CD4-positive, alpha-beta T cell treated with Interleukin-1 beta for 1 hour (primary cell): ENCODE data around the gene CLIC4.
"Not testable (repeated sequence)": the region's sequence is repeated elsewhere in the genome, so short reads cannot be mapped to it uniquely, and the experiment has no call there.

Experiments
- DNase-seq, 2 donors: peaks; one replicate each; pipeline ENCODE4 v3.0.0-alpha.2; 2020 to 2022

Gene CLIC4

DNA sequence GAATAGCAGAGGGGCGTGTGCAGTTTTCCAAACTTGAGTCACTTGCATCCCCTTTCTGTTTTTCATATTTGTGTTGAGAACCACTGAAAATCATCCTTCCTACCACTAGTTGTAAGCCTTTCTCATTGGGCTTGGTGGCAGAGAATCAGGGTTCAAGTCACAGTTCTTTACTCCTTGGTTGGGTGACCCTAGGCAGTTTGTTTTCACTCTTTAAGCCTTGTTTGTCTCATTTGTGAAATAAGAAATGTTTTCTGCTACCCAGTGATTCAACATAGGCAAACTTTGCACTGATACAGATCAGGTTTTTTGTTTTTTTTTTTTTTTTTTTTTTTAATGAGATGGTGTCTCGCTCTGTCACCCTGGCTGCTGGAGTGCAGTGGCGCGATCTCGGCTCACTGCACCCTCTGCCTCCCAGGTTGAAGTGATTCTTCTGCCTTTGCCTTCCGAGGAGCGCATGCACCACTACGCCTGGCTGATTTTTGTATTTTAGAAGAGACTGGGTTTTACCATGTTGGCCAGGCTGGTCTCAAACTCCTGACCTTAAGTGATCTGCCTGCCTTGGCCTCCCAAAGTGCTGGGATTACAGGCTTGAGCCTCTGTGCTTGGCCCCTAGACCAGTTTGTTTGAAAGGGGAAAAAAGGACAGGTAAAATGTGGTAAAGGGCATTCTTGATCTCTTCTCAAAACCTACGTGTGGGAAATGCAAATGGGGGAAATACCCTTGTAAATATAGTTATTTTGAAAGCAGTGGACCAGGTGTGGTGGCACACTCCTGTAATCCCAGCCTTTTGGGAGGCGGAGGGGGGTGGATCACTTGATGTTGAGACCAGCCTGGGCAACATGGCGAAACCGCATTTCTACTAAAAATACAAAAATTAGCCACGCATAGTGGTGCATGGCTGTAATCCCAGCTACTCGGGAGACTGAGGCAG is 3.2 kb downstream of the CLIC4 start:
- DNase-seq = peak in 1 of 2 donors; percentile 59

GRCh38 chr1:24749252-24749651 is 4.0 kb downstream of the CLIC4 start:
- no peak for DNase-seq

DNA sequence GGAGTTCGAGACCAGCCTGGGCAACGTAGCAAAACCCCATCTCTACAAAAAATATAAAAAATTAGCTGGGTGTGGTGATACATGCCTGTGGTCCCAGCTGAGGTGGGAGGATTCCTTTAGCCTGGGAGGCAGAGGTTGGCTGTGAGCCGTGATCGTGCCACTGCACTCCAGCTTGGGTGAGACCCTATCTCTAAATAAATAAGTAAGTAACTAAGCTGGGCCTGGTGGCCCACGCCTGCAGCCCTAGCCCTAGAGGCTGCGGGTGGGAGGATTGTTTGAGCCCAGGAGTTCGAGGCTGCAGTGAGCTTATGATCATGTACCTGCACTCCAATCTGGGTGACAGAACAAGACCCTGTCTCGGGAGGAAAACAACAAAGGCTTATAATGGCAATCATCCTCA is 4.6 kb downstream of the CLIC4 start:
- DNase-seq = no peak

GRCh38 chr1:24751833-24752232 is 6.6 kb downstream of the CLIC4 start:
- no peak for DNase-seq

DNA sequence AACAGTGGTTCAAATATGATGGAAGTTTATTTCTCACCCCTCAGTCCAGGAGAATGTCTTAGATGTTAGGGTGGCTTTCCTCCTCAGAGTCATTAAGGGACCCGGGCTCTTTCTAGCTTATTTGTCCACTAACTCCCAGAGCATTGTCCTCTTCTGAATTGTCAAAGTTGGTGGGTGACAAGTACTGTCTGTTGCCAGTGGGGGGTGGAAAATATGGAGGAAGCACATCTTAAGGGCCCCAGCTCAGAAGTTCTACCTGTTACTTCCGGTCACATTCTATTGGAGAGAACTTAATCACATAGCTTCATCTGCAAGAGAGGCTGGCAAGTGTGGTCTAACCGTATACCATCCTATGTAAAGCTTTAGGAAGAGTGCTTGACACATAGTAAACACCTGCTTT is 7.1 kb downstream of the CLIC4 start:
- DNase-seq = no peak

DNA sequence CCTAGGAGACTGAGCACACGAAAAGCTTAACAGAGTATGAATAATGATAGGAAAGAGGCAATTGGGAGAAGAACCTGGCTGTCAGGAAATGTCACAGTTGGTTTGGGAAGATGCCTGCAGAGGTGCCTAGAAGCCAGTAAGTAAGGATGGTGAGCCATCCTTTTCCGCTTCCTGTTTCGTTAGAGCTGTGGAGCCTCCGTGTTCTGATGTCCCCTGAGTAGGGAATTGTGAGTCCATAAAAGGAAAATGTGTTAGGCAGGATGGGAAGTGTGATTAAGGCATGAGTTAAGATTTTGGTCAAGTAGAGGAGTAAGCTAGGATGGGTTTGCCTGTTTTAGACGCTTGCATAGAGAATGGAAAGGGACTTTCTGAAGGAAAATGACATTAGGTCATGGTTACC is 9.0 kb downstream of the CLIC4 start:
- no peak for DNase-seq

DNA sequence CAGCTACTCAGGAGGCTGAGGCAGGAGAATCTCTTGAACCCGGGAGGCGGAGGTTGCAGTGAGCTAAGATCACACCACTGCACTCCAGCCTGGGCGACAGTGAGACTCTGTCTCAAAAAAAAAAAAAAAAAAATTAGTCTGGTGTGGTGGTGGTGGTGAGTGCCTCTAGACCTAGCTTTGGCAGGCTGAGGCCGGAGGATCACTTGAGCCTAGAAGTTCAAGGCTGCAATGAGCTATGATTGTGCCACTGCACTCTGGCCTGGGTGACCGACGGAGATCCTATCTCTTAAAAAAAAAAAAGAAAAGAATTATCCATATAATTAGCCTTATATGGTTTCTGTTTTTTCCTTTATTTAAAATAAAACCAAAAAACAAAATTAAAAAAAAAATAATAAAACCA is 10.1 kb downstream of the CLIC4 start:
- DNase-seq = not testable (repeated sequence)

DNA sequence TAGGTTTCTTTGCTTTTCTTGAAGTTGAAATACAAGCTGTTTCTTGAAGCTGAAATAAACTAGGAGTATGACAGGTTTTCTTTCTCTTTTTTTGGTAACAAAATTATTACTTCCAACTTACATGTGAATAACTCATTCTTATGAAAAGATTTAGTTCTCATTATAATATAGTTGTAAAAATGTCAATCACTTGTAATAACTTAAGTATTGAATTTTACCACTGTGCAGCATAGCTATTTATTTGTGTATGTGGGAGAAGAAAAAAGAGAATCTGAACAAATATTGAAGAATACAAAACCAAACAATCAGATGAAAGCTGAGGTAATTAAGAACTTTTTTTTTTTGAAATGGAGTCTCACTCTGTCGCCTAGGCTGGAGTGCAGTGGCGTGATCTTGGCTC is 11.1 kb downstream of the CLIC4 start:
- DNase-seq = no peak

- DNase-seq = no peak
Observed at GRCh38 chr1:24759492-24759891, 14.2 kb downstream of the CLIC4 start.

DNA sequence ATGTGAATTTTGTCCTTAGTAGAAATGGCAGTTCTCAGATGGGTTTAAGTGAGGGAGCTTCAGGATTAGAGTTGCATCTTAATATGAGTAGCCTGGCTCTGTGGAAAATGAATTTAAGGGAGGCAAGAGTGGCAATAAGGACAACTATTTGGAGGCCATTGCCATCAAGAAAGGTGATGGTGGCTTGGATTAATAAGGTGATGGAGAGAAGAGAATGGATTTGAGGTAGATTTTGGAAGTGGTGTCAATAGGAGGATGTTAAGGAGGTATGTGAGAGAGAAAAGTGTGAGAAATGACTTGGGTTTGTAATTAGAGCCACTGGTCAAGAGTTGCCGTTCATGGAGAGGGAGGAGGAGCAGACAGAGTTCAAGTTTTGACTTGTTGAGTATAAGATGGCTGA is 16.3 kb downstream of the CLIC4 start:
- no peak for DNase-seq

DNA sequence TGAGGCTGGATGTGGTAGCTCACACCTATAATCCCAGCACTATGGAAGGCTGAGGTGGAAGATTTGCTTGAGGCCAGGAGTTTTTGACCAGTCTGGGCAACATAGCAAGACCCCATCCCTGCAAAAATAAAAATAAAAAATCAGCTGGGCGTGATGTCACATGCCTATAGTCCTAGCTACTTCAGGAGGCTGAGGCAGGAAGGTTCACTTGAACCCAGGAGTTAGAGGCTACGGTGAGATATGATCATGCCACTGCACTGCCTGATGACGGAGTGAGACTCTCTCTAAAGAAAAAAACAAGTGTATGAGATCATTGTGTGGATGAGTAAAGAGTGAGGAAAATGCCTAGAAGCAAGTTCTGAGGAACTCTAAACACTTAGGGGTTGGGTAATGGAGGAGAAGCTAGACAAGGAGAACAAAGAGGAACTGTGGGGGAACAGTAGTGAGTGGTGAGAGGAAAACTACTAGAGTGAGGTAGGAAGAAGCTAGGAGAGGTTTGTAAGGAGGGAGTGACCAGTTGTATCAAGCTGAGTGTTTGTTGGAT is 17.0 kb downstream of the CLIC4 start:
- DNase-seq = no peak

DNA sequence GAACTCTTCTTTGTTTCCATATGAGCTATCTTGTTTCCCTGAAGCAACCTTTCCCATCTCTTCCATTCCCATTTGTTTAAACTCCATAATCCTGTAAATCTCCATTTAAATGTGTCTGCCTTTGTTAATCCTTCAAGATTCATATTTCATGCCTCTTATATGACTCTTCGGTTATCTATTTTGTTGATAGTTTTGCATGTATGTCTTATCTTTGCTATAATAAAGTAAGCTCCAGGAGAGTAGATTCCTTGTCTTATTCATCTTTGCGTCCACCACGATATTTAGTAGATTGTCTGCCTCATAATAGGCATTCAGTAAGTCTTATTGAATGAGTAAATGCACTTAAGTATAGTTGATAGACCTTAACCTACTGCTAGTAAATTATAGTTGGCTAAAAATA is 18.4 kb downstream of the CLIC4 start:
- no peak for DNase-seq

GRCh38 chr1:24764439-24764838 is 19.2 kb downstream of the CLIC4 start:
- no peak for DNase-seq

GRCh38 chr1:24764848-24765247 is 19.6 kb downstream of the CLIC4 start:
- DNase-seq = no peak

DNA sequence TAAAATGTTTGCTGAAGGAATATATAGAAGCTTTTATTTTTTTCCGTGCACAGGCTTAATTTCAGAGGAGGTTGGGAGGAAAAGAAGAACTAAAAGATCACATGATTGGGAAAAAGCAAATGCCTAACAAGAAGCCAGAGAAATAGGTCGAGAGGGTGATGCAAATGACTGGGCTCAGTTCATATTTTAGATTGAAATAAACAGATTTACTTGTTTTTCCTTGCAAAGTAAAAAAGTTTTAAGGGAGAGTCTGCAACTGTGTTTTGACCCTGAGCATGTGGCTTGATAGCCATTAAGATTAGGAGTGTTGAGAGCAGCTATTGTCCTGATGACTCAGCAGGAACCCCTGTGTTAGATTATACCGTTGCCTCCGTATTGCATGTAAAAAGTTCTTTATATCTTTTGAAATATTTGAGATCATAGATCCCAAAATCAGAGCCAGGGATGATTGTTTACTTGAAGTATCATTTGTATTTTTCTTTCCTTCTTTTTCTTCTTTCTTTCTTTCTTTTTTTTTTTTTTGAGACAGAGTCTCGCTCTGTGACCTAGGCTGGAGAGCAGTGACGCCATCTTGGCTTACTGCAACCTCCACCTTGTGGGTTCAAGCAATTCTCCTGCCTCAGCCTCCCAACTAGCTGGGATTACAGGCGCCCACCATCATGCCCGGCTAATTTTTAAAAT is 20.2 kb downstream of the CLIC4 start:
- DNase-seq = no peak

DNA sequence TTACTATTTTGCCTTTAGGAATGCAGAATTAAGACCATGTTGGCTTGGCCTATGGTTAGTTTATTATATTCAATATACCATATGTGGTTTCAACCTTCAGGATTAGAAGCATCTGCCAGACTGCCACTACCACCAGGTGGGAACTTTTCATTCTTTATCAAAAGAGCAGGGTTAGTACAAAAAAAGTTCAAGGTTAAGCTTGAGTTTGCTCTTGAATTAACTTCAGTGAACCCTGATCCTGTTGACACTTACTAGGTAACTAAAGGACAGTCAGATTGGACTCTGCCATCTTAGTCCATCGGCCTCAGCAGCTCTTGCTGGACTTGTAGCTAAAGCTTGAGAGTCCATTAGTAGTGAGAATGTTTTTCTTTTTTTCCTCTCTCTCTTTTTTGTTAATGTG is 22.1 kb downstream of the CLIC4 start:
- DNase-seq = no peak

DNA sequence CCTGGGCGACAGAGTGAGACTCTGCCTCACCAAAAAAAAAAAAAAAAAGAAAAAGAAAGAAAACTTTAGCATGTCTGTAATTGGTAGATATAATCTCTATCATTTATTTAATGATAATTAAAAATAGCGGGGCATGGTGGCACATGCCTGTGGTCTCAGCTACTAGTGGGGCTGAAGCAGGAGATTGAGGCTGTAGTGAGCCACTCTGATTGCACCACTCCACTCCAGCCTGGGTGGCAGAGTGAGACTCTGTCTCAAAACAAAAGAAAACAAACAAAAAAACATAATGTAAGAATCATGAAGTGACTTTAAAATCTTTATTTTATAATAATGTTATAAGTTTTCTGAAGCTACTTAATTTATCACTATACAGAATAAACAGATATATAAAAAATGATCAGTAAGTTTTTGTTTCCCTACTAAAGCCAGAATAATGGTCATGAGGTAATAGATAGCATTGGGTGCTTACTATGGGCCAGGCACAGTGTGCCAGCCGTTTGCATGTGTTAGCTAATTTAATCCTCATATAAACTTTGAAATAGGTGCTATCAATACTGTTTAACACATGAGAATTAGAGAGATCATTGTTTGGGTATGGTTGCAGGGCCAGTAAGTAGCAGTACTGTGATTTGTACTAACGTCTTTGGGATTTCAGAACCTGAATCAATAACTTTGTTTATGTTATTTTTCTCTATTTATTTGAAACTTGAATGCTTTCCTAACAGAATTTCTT is 23.8 kb downstream of the CLIC4 start:
- no peak for DNase-seq

GRCh38 chr1:24769656-24770651 is 24.7 kb downstream of the CLIC4 start:
- DNase-seq = no peak

DNA sequence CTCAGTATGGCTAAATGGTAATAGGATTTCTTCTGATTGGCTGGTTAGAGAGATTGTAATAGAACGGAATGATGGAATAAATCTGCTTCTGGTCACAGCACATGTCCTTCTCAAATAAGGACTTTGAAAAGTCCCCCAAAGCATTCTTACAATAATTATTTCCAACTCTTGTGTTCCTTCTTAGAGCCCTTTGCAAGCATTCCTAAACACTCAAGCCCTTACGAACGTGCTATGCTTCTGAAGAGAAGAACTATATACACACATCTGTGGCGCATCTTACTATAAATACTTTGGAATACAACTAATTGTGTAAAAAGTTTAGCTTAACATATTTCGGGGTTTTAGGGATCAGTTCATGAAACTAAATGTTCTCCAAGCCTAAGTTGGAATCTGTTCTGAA is 25.6 kb downstream of the CLIC4 start:
- DNase-seq = no peak

DNA sequence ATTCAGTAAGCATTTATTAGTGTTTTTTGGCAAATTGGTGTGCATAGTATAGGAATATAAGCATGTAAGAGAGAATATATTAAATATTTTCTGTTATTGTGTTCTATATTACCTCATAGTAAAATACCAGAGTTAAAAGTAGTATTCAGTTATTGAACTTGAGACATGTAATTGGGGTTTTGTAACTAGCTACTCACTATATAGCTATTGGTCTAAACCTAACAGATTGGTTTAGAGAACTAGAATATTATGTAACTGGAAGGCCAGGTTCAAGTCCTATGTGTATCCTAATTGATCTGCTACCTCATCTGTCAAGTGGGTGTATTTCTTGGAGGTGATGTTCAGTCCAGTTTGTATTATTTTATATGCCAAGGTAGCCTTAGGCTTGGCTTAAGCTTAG is 26.3 kb downstream of the CLIC4 start:
- no peak for DNase-seq

DNA sequence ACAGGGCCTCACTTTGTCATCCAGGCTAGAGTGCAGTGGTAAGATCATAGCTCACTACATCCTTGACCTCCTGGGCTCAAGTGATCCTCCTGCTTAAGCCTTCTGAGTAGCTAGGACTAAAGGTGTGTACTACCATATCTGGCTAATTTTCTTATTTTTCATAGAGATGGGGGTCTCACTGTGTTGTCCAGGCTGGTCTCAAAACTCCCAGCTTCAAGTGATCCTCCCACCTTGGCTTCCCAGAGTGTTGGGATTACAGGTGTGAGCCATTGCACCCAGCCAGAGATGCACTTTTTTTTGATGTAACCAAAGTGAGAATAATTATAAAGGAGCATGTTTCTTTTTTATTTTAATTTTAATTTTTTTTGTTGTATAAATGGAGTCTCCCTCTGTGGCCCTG is 28.4 kb downstream of the CLIC4 start:
- no peak for DNase-seq

DNA sequence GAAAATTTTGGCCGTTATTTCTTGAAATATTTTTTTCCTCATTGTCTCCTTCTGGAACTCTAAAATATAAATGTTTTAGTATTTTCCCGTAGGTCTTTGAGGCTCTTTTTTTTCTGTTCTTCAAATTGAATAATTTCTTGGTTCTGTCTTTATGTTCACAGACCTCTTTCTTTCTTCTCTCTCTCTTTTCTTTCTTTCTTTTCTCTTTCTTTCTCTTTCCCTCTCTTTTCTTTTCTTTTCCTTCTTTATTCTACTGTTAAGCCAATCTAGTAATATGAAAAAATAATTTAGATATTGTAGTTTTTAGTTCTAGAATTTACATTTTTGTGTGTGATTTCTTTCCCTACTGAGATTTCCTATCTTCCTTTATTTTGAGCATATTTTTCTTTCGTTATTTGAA is 30.1 kb downstream of the CLIC4 start:
- DNase-seq = no peak
